Ovary (tissue), 9 donors: Measurements from ENCODE around the gene WWOX. TPM values are rescaled to one million over a fixed set of nuclear protein-coding genes. Genes with fewer than 3 reads are reported as not detected.

Experiments used
- DNase-seq, 5 donors: peaks; one replicate each; pipeline ENCODE4 v3.0.0-alpha.2; 2019 to 2020
- H3K27ac ChIP-seq, 2 donors: fragments of 200-600 bp; one replicate each; pipeline versions ENCODE4 v1.5.1 to v1.8.0; 2019 to 2022
- H3K27me3 ChIP-seq: fragments of 200-600 bp; one replicate; pipeline ENCODE4 v1.8.0; 2022
- H3K36me3 ChIP-seq: fragments of 200-600 bp; sonication (generic); one replicate; pipeline ENCODE4 v1.5.1; 2019
- H3K4me1 ChIP-seq: one replicate; pipeline ENCODE4 v1.8.1; 2013; ENCODE audit warnings: mild to moderate bottlenecking, moderate library complexity; ENCODE audit not compliant: insufficient read depth
- H3K4me3 ChIP-seq: fragments of 200-600 bp; sonication (generic); one replicate; pipeline ENCODE4 v1.5.1; 2017
- H3K9me3 ChIP-seq, 2 donors: fragments of 200-600 bp in 1 of 2; sonication (generic) in 1 of 2; one replicate each; pipeline versions ENCODE4 v1.5.1 to v1.8.1; 2013 to 2019; ENCODE audit warnings: mild to moderate bottlenecking in 1 of 2, moderate library complexity in 1 of 2
- EP300 ChIP-seq: sonication (generic); formaldehyde crosslinking; IDR thresholded peaks from one replicate; pipeline ENCODE4 v1.6.1; 2017; ENCODE audit warnings: antibody characterized with exemption
- POLR2A ChIP-seq: fragments of 450-650 bp; IDR thresholded peaks from one replicate; pipeline ENCODE4 v1.6.1; 2017; ENCODE audit warnings: antibody characterized with exemption, mild to moderate bottlenecking, moderate library complexity
- WGBS, 3 donors: extraction: QIAGEN DNeasy Blood & Tissue Kit in 1 of 3; methylation state at CpG; one replicate each; pipeline versions ENCODE4 v1.1.5 to v1.1.7; 2013 to 2017; 5-methylcytosine and 5-hydroxymethylcytosine counted together
- intact Hi-C, 4 donors: fragments of 100-400 bp; cut with DNase I; formaldehyde crosslinking; loops; one replicate each; pipeline versions ENCODE4 v1.11.0 to v1.15.1; 2022 to 2023
- polyA plus RNA-seq, 2 donors: library from polyadenylated mRNA; stranded (reverse); fragments of 200-250 nt in 1 of 2; fragments of 350-450 nt in 1 of 2; fragmentation: Illumina TruSeq in 1 of 2; extraction: RNeasy Lipid Tissue Mini Kit (QIAGEN cat#74804) in 1 of 2; gene quantifications; one replicate each; pipeline ENCODE4 v1.2.3, GENCODE V29; 2013 to 2014
- total RNA-seq, 7 donors: library from RNA; depleted of rRNA in 2 of 7; stranded (reverse); fragments of >200 nt in 2 of 7; fragmentation: NEBNext Ultra II Directional in 3 of 7; extraction: Animal tissue kit (Norgen Biotek cat#: 25700) in 3 of 7; gene quantifications; one replicate each; pipeline versions ENCODE4 v1.1.0 to v1.2.4, GENCODE V29; 2016 to 2023
- TF ChIP-seq, protein P1 (sequence below), 3 donors: fragments of 450-650 bp in 2 of 3; fragments of 200-600 bp in 1 of 3; IDR thresholded peaks; one replicate each; pipeline versions ENCODE4 v1.5.1 to v1.8.0; 2016 to 2022; ENCODE audit warnings: antibody characterized with exemption in 3 of 3, mild to moderate bottlenecking in 1 of 3
- donor health status: DM: no; HTN: no; CAD: no; lungs with moderate emphysema.
- donor health status: DM: no; HTN: no; CAD: no.
- donor health status: Bipolar disorder and iron deficiency.
- donor health status: DM: yes; HTN: yes; CAD: no.
- donor health status: DM: no; HTN: no; CAD: no.
- donor health status: DM: yes; HTN: yes; CAD: no.

WWOX gene
- total and polyA plus RNA-seq, 9 donors = 11.0 to 40.5 (median 25.2) TPM

DNA sequence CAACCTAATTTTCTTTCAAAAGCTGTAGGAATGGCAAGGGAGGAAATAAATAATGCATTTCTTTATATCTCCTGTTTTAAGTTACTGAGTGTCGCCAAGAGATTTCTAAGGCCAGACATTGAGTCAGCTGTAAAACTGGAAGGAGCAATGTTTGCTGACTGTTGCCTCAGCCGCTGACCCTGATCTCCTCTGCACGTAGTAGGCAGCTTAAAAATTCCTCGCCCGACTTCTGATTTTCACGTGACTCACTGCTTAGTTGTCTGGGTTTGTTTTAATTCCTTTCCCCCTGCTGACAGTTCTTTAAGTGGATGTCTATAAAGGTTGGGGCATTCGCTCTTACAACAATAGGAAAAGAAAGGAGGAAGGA lies 100.6 kb downstream of the WWOX start:
- no peak for DNase-seq
- no peaks in the 10 kb centered on the region for H3K27me3 ChIP-seq
- TF ChIP-seq, protein P1, sequence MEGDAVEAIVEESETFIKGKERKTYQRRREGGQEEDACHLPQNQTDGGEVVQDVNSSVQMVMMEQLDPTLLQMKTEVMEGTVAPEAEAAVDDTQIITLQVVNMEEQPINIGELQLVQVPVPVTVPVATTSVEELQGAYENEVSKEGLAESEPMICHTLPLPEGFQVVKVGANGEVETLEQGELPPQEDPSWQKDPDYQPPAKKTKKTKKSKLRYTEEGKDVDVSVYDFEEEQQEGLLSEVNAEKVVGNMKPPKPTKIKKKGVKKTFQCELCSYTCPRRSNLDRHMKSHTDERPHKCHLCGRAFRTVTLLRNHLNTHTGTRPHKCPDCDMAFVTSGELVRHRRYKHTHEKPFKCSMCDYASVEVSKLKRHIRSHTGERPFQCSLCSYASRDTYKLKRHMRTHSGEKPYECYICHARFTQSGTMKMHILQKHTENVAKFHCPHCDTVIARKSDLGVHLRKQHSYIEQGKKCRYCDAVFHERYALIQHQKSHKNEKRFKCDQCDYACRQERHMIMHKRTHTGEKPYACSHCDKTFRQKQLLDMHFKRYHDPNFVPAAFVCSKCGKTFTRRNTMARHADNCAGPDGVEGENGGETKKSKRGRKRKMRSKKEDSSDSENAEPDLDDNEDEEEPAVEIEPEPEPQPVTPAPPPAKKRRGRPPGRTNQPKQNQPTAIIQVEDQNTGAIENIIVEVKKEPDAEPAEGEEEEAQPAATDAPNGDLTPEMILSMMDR (IDR thresholded peaks at IDR 0.05) = no peak
- TF ChIP-seq EP300 = no peak
- TF ChIP-seq POLR2A = no peak
- WGBS, 3 donors = 86 to 91% (median 88%) methylated on average over 7 of the region's 7 CpGs
- H3K27ac ChIP-seq = no peak overlapping the region
- no peaks in the 10 kb centered on the region for H3K36me3 ChIP-seq
- intact Hi-C loops = no loop called here
- H3K4me1 ChIP-seq = no peaks in the 10 kb centered on the region
- no peaks in the 10 kb centered on the region for H3K9me3 ChIP-seq
- H3K4me3 ChIP-seq = no peak overlapping the region

DNA sequence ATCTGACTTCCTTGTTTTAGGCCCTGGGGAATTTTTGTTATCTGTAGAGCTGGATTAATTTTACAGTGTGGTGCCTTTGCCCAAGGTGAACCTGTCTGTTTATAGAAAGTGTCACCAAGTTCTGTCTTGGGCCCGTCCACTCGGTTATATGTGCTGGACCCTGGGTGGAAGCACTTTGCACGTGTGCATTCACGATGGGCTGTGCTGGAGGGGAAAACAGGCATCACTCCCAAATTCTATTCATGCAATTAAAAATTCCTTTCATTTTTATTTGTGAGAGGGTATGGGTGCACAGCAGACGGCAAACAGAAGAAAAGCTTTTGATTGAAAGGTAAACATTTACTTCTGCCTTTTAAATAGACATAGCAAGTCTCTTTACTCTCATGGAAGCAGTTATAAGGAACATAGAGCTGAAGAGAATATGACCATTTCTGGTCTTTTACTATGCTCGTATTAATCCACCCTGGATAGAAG lies 101.2 kb downstream of the WWOX start:
- Histone ChIP-seq H3K27me3 (no peaks in the 10 kb centered on the region), H3K9me3 (no peaks in the 10 kb centered on the region), H3K27ac (no peak overlapping the region), H3K4me1 (no peaks in the 10 kb centered on the region), H3K36me3 (no peaks in the 10 kb centered on the region), H3K4me3 (no peak overlapping the region)
- intact Hi-C loops = no loop called here
- WGBS, 3 donors = 79 to 89% (median 88%) methylated on average over 6 of the region's 6 CpGs
- TF ChIP-seq, protein P1 (IDR thresholded peaks at IDR 0.05) = no peak
- no peak for TF ChIP-seq POLR2A
- no peak for TF ChIP-seq EP300
- no peak for DNase-seq

GRCh38 chr16:78205506-78205905 lies 106.1 kb downstream of the WWOX start:
- DNase-seq = no peak
- no peak overlapping the region for H3K27ac ChIP-seq
- no peak overlapping the region for H3K4me3 ChIP-seq
- no peaks in the 10 kb centered on the region for H3K36me3 ChIP-seq
- H3K27me3 ChIP-seq = no peaks in the 10 kb centered on the region
- H3K9me3 ChIP-seq = no peaks in the 10 kb centered on the region
- intact Hi-C loops = no loop called here
- TF ChIP-seq POLR2A = no peak
- TF ChIP-seq, protein P1 (IDR thresholded peaks at IDR 0.05) = no peak
- TF ChIP-seq EP300 = no peak
- H3K4me1 ChIP-seq = no peaks in the 10 kb centered on the region
- WGBS, 3 donors = 92 to 96% (median 95%) methylated on average over 3 of the region's 3 CpGs

DNA sequence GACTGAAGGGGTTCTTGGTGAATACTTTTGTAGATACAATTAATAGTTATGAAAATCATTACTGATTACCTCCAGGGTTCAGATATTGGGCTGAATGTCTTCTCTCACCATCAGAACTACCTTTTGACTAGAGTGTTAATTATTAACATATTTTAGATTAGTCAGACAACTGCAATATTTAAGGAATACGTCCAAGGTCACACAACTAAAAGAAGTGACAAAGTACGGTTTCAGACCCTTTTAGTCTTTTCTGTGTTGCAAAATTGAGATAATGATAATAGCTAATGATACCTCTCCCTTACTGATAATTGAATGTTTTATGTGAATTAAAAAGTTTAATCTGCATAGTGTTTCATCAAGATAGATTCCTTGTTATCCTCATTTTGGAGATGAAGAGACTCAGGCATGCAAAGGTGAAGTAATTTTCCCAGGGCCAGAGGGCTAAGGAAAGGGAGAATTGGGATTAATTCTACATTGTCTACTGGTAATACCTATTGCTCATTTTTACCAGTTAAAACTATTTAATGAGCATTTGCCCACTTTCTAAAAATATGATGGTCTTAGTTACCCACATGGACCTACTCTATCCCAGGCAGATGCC lies 107.3 kb downstream of the WWOX start:
- DNase-seq = no peak
- no peaks in the 10 kb centered on the region for H3K4me1 ChIP-seq
- no peak overlapping the region for H3K27ac ChIP-seq
- no peaks in the 10 kb centered on the region for H3K36me3 ChIP-seq
- WGBS, 3 donors = 74 to 83% (median 76%) methylated on average over 2 of the region's 2 CpGs
- no peaks in the 10 kb centered on the region for H3K9me3 ChIP-seq
- TF ChIP-seq POLR2A (no peak), EP300 (no peak)
- TF ChIP-seq, protein P1 (IDR thresholded peaks at IDR 0.05) = no peak
- H3K27me3 ChIP-seq = no peaks in the 10 kb centered on the region
- intact Hi-C loops = no loop called here
- H3K4me3 ChIP-seq = no peak overlapping the region
